ENCODE results near the gene GDPD4. TPM values are rescaled to one million over a fixed set of nuclear protein-coding genes. Genes with fewer than 3 reads are reported as not detected.

Gene GDPD4
- total and polyA plus RNA-seq, 9 of the 15 experiments (the other 6 are each of a cell fraction or from before 2014, with no cell fraction given), result 0.40 TPM; not detected in 8

DNA sequence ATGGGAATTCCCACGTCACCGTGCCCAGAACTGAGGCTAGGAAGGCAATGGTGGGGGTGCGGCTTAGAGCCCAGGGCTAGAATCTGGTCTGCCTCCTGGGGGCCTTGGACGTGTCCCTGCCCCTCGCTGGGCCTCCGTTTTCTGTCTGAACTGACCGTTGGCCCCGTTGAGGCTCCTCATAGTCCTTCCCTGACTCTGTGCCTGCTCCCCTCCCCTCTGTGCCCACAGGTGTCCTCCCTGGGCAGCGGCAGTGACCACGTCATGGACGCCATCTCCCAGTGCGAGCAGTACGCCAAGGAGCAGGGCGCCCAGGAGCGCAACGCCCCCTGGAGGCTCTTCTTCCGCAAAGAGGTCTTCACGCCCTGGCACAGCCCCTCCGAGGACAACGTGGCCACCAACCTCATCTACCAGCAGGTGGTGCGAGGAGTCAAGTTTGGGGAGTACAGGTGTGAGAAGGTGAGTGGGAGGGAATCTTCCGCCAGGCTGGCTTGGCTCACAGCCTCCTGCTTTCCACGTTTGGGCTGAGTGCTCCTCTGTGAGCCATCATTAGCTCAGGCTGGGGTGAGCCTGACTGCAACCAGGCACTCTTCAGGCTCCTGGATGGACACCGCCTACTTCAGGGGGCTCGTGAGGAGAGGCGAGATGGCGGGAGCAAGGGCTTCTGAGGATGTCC lies 109.5 kb downstream of the GDPD4 start (continued):
- TF ChIP-seq, protein P1, sequence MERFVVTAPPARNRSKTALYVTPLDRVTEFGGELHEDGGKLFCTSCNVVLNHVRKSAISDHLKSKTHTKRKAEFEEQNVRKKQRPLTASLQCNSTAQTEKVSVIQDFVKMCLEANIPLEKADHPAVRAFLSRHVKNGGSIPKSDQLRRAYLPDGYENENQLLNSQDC (CRISPR knock-in tag; IDR thresholded peaks at IDR 0.05), result no peak
- TF ChIP-seq ETV1 (tag; conservative IDR thresholded peaks at IDR 0.05; ENCODE audit: low read depth) (no peak), IFI16 (CRISPR knock-in tag; IDR thresholded peaks at IDR 0.05) (no peak), ZNF224 (CRISPR knock-in tag; IDR thresholded peaks at IDR 0.05) (no peak), KAT8 (IDR thresholded peaks at IDR 0.05; ENCODE audit: low read depth) (no peak), CBX2 (IDR thresholded peaks at IDR 0.05; ENCODE audit: insufficient read depth, low read length, poor library complexity, severe bottlenecking) (no peak)

DNA sequence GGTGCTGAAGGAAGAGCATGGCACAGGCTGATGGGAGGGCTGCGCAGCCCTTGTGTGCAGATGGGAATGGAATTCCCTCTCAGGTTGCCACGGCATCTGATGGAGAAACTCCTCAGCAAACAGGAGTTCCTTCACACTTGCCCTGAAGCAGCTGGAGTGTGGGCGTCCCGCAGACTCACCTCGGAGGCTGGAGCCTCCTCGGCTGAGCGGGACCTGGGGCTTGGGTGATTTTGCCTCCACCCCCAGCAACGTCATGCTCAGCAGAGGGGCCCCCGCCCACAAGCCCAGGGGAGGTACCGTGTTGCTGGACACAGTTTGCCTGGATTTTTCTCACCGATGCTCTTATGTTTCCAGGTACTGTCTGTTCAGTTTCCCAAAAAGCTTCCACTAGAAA lies 110.1 kb downstream of the GDPD4 start:
- TF ChIP-seq SPI1 (IDR thresholded peaks at IDR 0.05; ENCODE audit: borderline replicate concordance, low read depth, low read length) (no peak), PHB (CRISPR knock-in tag; IDR thresholded peaks at IDR 0.05) (no peak), EGR1 (conservative IDR thresholded peaks at IDR 0.05) (peak; percentile 52), ADNP (tag; IDR thresholded peaks at IDR 0.05) (no peak), PTTG1 (tag; IDR thresholded peaks at IDR 0.05; ENCODE audit: low read depth) (no peak), NRF1 (conservative IDR thresholded peaks at IDR 0.05 in 1 of 2, IDR thresholded peaks at IDR 0.05 in 1 of 2) (peak; percentile 42 to 54; a peak in 3 of 4 replicates)
- TF ChIP-seq, protein P2, sequence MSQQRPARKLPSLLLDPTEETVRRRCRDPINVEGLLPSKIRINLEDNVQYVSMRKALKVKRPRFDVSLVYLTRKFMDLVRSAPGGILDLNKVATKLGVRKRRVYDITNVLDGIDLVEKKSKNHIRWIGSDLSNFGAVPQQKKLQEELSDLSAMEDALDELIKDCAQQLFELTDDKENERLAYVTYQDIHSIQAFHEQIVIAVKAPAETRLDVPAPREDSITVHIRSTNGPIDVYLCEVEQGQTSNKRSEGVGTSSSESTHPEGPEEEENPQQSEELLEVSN (IDR thresholded peaks at IDR 0.05; ENCODE audit: borderline replicate concordance in 1 of 2, extremely low read depth in 1 of 2, insufficient read depth in 1 of 2, insufficient read length in 1 of 2, low read depth in 1 of 2, low read length in 1 of 2, poor library complexity in 1 of 2, severe bottlenecking in 1 of 2), result peak in 1 of 2 experiments; percentile 14
- TF ChIP-seq, protein P3, sequence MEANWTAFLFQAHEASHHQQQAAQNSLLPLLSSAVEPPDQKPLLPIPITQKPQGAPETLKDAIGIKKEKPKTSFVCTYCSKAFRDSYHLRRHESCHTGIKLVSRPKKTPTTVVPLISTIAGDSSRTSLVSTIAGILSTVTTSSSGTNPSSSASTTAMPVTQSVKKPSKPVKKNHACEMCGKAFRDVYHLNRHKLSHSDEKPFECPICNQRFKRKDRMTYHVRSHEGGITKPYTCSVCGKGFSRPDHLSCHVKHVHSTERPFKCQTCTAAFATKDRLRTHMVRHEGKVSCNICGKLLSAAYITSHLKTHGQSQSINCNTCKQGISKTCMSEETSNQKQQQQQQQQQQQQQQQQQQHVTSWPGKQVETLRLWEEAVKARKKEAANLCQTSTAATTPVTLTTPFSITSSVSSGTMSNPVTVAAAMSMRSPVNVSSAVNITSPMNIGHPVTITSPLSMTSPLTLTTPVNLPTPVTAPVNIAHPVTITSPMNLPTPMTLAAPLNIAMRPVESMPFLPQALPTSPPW (CRISPR knock-in tag; IDR thresholded peaks at IDR 0.05), result peak; percentile 46; the same call in 1 of the 2 replicates
- DNase-seq (ENCODE audit: extremely low read depth in 1 of 4, low spot score in 3 of 4) (peak; percentile 42 to 74 (median 70)), ATAC-seq (peak; percentile 76), FAIRE-seq (no peak)
- H3K79me2 ChIP-seq (ENCODE audit: control insufficient read depth, insufficient read depth, low read length), result no peaks in the 10 kb centered on the region
- no peaks in the 10 kb centered on the region for H4K20me1 ChIP-seq (replicated peaks; ENCODE audit: control insufficient read depth, insufficient read depth, low read length)
- ChIA-PET POLR2A (interaction anchor here (0.6 to 0.8 kb wide), 2 partner anchors 34 to 532 kb away, joined by 3 read pairs; no protein-coding TSS in a partner anchor), CTCF (ENCODE audit: low intra/inter-chr PET ratio) (interaction anchor here (0.8 to 1.8 kb wide), 6 partner anchors 64 to 428 kb away, joined by 3 to 13 read pairs (median 6); partner anchors contain the start of gene MYO7A)
- no peaks in the 10 kb centered on the region for H3K9me3 ChIP-seq (replicated peaks; ENCODE audit: control insufficient read depth, insufficient read depth, low read depth, low read length)
- H3K27ac ChIP-seq (ENCODE audit: extremely low read depth, low read depth, low read length), result no peak overlapping the region; the same call in 2 of the 3 replicates
- peak overlapping the region; percentile 98 for H2AFZ ChIP-seq (ENCODE audit: low read depth, low read length)
- peak overlapping the region; percentile 68 to 82; a peak in 3 of 4 replicates for H3K9ac ChIP-seq (ENCODE audit: insufficient read depth in 1 of 2, low read depth in 2 of 2, low read length in 2 of 2)
- peak overlapping the region; percentile 91 for H3K4me2 ChIP-seq (ENCODE audit: insufficient read depth, low read length)
- peaks cover 4 to 29% of the 10 kb centered on the region in 2 experiments; a peak in 3 of 5 replicates for H3K4me1 ChIP-seq (replicated peaks in 1 of 2; ENCODE audit: control insufficient read depth in 2 of 2, insufficient read depth in 2 of 2, low read length in 2 of 2)
- intact Hi-C loops (cut with micrococcal nuclease), result loop anchor here (10.0 kb wide), 1 partner anchor 183 kb away; no protein-coding TSS in a partner anchor
- peak overlapping the region; percentile 41 for H3K4me3 ChIP-seq
- H3K9me1 ChIP-seq (ENCODE audit: control insufficient read depth, insufficient read depth, low read length), result no peaks in the 10 kb centered on the region
- no TSS peak for BruUV-seq (replicated peaks)
- H3K36me3 ChIP-seq (ENCODE audit: control insufficient read depth, insufficient read depth, low read length), result no peaks in the 10 kb centered on the region
- H3K27me3 ChIP-seq (ENCODE audit: control insufficient read depth in 2 of 2, insufficient read depth in 2 of 2, low read length in 2 of 2), result peaks cover 0 to 55% of the 10 kb centered on the region in 2 experiments; a peak in 2 of 5 replicates
- 3% methylated on average over 11 of the region's 11 CpGs for WGBS (ENCODE audit: insufficient coverage, low coverage, missing lambda C conversion rate)
- in situ Hi-C loops (cut with MboI), result loop anchor here (10.0 kb wide), 1 partner anchor 353 kb away; no protein-coding TSS in a partner anchor
